GM21529 (cell line): ENCODE results near the gene PPFIA1.
"Not testable (repeated sequence)": the region's sequence is repeated elsewhere in the genome, so short reads cannot be mapped to it uniquely, and the experiment has no call there.

Source experiments
- ATAC-seq: cut with Tn5 transposase; IDR thresholded peaks from one replicate; pipeline ENCODE4 v1.9.1; 2021; ENCODE audit not compliant: unreplicated experiment

The PPFIA1 gene

GRCh38 chr11:70295166-70295565 lies 24.7 kb downstream of the PPFIA1 start:
- not testable (repeated sequence) for ATAC-seq

- ATAC-seq = no peak
Observed at GRCh38 chr11:70296681-70297080, 26.2 kb downstream of the PPFIA1 start.

- ATAC-seq = no peak
Observed at GRCh38 chr11:70297341-70297740, 26.9 kb downstream of the PPFIA1 start.

GRCh38 chr11:70298243-70298915 lies 27.9 kb downstream of the PPFIA1 start:
- ATAC-seq = no peak

- ATAC-seq = no peak
Observed at GRCh38 chr11:70299636-70300035, 29.1 kb downstream of the PPFIA1 start.

DNA sequence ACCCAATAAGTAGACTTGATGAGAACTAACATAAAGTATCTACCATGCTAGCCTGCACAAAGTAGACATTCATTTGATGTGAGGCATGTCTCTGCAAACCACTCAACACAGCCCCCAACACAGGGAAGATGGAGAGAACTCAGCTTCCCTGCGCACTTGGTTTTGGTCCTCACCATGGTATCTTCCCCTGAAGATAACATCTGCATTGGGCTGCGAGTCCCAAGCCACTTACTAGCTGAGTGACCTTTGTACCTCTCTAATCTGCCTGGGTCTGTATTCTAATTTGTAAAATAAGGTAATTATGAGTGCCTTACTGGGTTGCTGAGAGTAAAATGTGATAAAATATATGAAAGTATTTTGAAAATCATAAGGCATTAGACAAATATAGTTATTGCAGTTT lies 30.7 kb downstream of the PPFIA1 start:
- no peak for ATAC-seq

GRCh38 chr11:70301721-70302418 lies 31.4 kb downstream of the PPFIA1 start:
- ATAC-seq = no peak

DNA sequence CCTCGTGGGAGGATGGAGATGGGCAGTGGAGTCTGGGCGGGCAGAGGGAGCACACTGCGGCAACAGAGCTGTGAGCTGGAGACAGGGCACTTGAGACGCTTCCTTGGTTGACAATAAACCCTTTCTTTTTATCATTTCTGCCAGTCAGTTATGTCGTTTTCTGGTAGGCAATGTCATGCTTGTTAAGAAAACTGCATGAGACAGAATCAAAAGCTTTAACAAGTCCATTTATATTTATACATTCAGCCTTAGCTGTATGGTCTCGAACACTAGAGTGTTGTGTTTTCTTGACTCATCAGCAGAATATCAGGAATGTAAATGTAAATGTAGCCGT lies 31.9 kb downstream of the PPFIA1 start:
- no peak for ATAC-seq

DNA sequence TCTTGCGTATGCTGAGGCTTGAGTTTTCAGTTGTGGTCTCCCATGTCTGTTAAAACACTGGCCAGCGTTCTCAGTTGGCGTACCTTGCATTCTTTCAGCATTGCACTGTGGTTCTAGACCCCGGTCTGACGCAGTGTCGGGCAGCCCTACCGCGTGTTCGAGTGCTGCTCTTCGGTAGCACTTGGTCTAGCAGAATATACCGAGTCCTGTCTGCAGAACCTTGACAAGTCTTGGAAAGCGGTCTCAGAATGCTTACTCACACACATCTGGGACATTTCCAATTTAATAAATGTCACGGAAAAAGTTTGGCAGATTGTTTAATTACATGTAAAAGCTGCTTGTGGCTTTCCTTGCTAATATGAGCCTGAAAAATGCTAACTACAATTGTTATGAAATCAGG lies 32.6 kb downstream of the PPFIA1 start:
- no peak for ATAC-seq

DNA sequence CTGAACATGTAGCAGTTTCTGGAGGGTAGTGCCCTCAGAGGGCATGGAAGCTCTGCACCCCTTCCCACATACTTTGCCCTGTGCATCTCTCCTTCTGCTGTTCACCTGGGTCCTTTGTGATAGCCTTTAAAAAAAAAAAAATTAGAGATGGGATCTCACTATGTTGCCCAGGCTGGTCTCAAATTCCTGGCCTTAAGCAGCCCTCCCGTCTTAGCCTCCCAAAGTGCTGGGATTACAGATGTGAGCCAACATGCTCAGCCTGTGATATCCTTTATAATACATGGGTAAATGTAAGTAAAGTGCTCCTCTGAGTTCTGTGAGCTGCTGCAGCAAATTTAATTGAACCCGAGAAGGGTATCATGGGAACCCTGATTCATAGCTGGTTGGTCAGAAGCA lies 33.7 kb downstream of the PPFIA1 start:
- ATAC-seq = no peak

- no peak for ATAC-seq
Observed at GRCh38 chr11:70305501-70305900, 35.0 kb downstream of the PPFIA1 start.

- no peak for ATAC-seq
Observed at GRCh38 chr11:70306586-70307033, 36.1 kb downstream of the PPFIA1 start.

- ATAC-seq = no peak
Observed at GRCh38 chr11:70307176-70307575, 36.7 kb downstream of the PPFIA1 start.

- no peak for ATAC-seq
Observed at GRCh38 chr11:70311616-70312015, 41.1 kb downstream of the PPFIA1 start.

- no peak for ATAC-seq
Observed at GRCh38 chr11:70312401-70313357, 42.2 kb downstream of the PPFIA1 start.

DNA sequence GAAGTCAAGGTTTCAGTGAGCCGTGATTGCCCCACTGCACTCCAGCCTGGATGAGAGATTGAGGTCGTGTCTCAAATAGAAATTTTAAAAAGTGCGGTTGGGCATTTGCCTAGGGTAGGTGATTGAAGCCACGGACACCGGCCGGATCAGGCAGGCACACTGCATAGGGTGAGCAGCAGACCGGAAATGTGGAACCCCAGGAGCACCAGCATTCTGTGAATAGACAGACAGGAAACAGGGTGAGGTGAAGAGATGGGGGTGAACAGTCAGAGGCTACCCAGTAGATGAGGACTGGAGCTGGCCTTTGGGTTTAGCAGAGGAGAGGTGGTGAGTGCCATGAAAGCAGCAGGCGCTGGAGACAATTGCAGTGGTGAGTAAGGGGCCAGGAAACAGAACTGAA lies 43.5 kb downstream of the PPFIA1 start:
- no peak for ATAC-seq

DNA sequence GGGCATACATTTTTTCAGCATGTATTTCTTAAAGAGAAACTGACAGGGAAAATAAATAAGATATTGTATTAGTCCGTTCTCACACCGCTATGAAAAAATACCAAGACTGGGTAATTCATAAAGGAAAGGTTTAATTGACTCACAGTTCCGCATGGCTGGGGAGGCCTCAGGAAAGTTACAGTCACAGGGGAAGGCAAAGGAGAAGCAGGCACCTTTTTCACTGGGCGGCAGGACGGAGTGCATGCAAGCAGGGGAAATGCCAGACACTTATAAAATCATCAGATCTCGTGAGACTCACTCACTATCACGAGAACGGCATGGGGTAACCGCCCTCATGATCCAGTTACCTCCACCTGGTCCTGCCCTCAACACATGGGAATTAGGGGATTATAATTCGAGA lies 44.2 kb downstream of the PPFIA1 start:
- ATAC-seq = no peak

DNA sequence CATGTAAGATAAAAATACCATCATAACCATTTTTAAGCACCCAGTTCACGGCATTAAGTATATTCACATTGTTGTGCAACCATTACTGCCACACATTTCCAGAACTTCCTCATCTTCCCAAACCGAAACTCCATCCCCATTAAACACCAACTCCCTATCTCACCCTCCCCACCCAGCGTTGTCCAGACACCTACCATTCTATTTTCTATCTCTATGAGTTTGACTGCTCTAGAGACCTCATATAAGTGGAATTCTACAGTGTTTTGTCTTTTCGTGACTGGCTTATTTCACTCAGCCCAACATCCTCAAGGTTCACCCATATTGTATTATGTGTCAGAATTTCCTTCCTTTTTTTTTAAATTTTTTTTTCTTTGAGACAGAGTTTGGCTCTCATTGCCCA lies 45.2 kb downstream of the PPFIA1 start:
- ATAC-seq = no peak

- ATAC-seq = no peak
Observed at GRCh38 chr11:70317581-70318305, 47.3 kb downstream of the PPFIA1 start.

- ATAC-seq = no peak
Observed at GRCh38 chr11:70319396-70320076, 49.0 kb downstream of the PPFIA1 start.
